Prostate gland (tissue), 2 donors: ENCODE data around the gene H6PD.

Experiments used
- CTCF ChIP-seq, 4 experiments: fragments of 200-600 bp in 2 of 4; fragments of 450-650 bp in 2 of 4; sonication (generic) in 2 of 4; IDR thresholded peaks; 1 replicate in 3 of 4; 2 replicates in 1 of 4; pipeline ENCODE4 v1.5.1; 2016 to 2019; ENCODE audit warnings: antibody characterized with exemption in 4 of 4, mild to moderate bottlenecking in 2 of 4, moderate library complexity in 2 of 4
- POLR2A ChIP-seq: fragments of 450-650 bp; IDR thresholded peaks from one replicate; pipeline ENCODE4 v1.6.1; 2016; ENCODE audit warnings: antibody characterized with exemption, mild to moderate bottlenecking
- POLR2AphosphoS5 ChIP-seq: sonication (generic); formaldehyde crosslinking; IDR thresholded peaks from one replicate; pipeline ENCODE4 v1.6.1; 2017; ENCODE audit warnings: antibody characterized with exemption

GRCh38 chr1:9187004-9187403 is 47.6 kb upstream of the H6PD start:
- TF ChIP-seq CTCF (IDR thresholded peaks at IDR 0.05) (no peak), POLR2A (no peak), POLR2AphosphoS5 (no peak)
